HG02885 (cell line): ENCODE results near the gene DACT3.

Experiments used
- ATAC-seq: cut with Tn5 transposase; IDR thresholded peaks from one replicate; pipeline ENCODE4 v1.9.1; 2021; ENCODE audit warnings: mild to moderate bottlenecking; ENCODE audit not compliant: unreplicated experiment, poor library complexity

The DACT3 gene

DNA sequence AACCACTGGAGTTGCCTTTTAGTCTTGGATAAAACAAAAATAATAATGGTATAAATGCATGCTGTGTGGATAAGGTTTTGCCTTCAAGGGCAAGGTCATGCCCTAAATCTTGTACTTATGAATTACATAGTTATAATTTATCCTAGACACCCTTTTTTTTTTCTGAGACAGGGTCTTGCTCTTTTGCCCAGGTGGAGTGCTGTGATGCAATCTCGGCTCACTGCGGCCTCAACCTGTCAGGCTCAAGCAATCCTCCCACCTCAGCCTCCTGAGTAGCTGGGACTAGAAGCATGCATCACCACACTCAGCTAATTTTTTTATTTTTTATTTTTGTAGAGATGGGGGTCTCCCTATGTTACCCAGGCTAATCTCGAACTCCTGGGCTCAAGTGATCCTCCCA, 7.7 kb upstream of the DACT3 start:
- ATAC-seq = no peak

DNA sequence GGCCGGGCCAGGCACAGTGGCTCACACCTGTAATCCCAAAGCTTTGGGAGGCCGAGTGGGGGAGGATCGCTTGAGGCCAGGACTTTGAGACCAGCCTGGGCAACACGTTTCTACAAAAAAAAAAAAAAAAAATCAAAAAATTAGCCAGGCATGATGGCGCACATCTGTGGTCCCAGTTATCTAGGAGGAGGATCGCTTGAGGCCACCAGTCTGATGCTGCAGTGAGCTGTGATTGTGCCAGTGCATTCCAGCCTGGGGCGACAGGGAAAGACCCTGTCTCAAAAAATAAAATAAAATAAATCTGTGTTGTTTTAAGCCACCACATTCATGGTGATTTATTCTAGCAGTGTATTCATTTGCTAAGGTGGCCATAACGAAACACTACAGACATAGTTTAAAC, 4.1 kb upstream of the DACT3 start:
- no peak for ATAC-seq

DNA sequence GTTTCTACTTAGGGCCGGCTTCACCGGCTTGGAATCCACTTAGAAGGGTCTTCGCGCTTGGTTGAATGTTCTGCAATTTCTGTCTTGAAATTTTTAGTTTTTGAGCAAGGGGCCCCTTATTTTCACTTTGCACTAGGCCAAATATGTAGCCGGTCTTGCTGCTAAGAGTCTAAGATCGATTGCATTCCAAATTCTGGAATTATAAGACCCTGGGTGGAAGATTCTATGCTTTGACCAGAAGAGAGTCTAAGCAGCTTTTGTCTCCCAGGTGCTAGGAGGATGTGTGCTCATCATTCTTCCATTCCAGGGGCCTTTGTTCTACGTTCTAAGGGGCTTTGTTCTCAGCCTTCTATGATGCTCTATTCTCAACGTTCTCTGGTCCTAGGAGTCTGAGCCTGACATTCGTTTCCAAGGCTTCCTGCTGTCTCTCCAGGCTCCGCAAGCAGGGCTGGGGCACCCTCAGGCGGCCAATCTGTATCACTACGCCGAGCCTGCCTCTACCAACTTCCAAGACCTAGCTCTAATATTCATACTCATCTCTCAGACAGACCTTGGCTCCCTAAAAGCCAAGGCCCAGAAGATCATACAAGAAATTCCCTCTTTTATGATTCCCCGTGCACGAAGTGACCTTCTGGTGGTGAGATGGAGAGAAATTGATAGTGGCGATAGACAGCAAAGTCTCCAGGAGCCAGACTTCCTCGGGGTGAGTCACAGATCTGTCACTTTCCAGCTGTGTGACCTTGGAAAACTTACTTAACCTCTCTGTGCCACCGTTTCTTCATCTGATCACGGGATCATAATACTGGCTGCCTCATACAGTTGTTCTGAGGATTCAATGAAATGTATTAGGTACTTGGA, 982 bp upstream of the DACT3 start:
- no peak for ATAC-seq

DNA sequence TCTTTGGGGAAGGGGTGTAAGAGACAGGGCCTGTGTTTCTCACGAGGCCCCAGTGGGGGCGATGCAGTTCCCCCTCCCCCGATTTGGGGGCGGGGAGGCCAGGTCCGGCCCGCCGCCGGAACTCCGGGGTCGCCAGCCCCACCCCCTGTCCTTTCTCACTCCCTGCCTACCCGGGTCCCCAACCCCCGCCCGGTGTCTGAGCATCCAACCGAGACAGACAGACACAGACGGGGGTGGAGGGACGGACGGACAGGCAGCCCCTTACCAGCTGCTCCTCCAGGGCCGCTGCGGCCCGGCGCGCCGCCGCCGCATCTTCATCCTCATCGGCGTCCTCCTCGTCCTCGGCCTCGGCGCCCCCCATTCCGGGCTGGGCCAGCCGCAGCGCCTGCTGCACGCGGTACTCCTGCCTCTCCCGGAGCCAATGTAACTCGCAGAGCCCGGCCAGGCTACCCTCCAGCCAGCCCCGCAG, 397 bp downstream of the DACT3 start:
- ATAC-seq = no peak

DNA sequence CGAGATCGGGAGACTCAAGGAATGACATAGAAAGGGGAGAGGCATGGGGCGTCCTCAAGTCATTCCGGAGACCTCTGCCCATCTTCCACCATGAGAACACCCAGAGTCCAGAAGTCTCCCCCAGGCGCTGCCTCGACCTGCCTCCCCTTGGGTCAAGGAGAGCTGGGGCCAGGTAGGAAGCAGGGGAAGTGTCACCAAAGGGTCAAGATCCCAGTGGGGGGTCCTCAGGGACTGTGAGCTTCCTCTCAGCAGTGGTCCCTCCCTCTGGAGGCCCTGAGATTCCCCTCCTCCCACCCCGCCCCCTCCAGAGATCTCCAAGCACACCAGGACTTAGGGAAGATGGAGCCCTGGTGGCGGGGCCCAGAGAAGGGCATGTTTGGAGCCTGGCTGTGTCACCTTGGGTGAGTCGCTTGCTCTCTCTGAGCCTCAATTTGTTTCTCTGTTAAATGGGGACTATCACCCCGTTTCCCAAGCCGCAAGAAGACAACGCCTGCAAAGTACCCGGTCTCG, 919 bp downstream of the DACT3 start:
- ATAC-seq = no peak

DNA sequence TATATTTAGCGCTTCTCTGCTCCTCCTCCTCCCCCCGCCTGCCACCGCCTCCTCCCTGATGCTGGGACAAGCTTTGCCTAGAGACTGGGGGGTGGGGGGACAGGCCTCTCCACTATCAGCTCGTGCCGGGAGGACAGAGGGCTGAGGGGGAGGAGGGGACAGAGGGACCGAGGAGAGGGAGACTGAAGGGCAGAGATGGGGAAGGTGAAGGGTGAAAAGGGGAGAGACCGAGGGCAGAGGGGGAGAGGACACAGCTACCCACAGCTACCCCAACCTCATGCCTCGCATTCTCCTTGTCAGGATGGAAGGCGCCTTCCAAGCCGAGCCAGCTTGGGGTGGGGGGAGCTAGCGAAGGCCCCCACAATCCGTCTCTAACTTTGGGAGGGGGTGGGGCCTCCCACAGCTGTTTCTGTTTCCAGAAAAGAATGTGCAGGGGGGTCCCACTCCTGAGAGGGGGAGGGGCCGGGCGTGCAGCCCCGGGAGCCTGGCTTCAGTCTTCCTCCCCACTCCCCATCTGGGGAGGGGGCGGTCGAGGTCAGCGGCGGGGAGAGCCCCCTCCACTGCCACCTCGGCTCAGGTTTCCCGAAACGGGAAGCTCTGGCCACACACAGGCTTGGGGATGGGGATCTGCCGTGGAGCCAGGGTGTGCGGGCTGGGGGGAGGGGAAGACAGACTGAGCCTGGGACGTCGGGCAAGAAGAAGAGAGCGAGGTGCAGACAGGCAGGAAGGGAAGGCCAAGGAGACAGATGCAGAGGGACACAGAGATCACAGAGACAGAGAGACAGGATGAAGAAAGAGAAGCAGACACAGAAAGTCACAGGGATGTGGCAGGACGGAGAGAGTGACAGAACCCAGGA, 1.6 kb downstream of the DACT3 start:
- no peak for ATAC-seq

DNA sequence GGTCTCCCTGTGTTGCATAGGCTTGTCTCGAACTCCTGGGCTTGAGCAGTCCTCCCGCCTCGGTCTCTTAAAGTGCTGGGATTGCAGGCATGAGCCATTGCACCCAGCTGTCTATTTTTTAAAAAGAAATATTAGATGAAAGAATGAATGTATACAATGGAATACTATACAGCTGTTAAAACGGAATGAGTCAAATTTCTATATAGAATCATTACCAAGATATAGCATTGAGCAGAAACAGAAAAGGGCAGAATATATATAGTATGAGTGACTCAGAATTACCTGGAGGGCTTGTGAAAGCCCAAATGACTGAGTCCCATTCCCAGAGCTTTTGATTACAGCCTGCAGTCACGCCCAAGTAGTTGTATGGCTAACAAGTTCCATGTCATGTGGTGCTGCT, 4.4 kb downstream of the DACT3 start:
- no peak for ATAC-seq

DNA sequence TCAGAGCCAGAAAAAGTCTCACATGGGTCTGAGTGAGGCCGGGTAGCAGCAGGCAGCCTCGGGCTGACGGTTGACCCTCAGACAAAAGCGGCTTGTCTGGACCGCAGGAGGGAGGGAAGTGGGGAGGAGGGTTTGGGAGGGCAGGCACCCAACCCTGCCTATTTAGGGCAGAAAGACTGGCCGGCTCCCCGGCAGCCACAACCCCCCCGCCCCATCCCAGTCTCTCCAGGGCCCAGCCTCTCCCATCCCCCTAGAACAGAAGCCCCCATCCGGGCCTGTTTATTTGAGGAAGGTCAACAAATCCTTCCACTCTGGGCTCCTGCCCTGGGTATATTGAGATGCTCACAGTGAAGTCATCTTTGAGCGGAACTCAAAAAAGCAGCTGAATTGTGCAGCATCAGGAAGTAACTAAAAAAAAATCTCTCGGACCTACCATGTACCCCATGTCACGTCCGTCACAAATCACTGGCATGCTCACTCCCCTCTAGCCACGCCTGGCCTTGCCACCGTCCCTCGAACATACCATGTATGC, 6.3 kb downstream of the DACT3 start:
- no peak for ATAC-seq

DNA sequence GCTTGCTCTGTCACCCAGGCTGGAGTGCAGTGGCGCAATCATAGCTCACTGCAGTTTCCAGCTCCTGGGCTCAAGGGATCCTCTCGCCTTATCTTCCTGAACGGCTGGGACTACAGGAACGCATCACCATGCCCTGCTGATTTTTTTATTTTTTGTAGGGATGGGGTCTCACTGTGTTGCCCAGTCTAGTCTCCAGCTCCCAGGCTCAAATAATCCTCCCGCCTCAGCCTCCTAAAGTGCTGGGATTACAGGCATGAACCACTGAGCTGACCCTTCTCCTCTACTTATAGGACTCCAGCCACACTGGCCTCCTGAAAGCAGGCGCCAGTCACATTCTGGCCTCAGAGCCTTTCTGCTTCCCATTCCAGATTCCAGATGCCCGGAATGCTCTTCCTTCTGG, 10.5 kb downstream of the DACT3 start:
- ATAC-seq = no peak

DNA sequence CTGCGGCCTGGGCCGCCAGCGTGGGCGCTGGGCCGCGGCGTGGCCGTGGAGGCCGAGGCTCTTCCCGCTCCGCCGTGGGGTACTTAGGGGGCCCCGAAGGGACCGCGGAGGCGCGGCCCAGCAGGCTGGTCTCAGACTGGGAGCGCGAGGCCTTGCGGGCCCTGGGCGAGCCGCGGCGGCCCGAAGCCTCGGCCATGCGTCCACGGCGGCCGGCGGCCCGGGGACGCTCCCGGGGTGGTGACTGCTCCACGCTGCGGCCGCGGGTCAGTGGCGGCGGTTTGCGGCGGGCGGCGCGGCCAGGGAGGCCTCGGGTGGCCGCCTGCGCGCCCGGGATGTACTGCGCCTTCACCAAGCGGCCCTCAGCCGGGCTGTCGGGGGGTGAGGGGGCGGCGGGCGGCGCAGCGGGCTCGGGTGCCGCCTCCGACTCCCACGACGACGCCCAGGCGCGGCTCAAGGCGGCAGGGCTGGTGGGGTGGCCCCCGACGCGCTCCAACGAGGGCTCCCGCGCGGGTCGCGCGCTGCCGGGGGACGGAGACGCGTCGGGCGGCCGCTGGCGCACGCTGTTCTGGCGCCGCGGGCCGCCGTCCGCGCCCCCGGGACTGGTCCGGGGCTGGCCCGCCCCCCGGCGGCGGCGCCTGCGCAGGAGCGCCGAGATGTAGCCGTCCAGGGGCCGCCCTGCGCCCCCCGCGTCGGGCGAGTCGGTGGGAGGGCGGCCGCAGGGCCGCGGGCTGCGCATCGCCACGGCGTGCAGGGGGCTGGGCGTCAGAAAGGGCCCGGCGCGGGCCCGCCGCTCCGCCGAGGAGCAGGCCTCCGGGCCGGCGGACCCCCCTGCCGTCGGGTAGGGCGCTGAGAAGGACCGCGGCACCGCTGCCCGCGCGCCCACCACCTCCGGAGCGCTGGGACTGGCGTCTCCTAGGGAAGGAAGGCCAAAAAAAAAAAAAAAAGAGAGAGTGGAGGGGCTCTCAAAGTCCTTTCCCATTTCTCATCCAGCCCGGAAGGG, 11.7 kb downstream of the DACT3 start:
- ATAC-seq = no peak

DNA sequence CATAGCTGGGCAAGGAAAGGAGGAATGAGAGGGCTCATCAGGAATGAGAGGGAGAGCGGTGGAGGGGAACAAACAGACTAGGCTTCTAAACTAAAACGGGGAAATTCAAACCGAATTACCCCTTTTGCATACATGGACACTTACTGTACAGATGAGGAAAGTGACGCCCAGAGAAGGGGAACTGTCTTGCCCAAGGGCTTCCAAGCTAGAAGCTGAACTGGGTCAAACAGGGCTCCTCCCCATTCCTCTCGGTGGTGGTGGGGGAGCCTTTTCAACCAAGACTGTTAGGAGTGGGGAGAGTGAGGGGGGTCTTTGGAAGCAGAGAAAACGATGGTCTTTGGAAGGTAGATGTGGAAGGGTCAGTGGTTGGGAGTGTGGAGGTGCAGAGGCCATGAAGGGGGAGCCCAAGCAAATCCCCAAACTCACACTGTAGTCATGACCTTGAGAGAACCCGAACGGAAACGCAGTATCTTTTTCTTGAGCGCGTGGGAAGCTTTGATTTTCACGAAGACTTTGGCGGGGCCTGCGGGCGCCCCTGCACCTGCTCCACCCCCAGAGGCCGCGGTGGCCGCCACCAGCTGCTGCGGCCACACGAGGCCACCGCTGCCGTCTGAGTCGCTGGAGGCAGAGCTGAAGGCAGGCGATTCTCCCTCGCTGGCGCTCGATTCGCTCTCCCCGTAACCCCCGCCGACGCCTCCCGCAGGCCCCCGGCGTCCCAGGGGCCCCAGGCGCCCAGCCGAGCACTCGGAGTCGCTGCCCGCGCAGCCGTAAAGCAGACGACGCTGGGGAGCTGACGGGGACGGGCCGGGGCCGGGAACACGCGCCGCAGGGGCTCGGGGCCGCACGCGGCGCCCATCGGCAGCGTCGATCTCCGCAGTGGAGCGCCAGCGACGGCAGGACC, 12.7 kb downstream of the DACT3 start:
- ATAC-seq = no peak

DNA sequence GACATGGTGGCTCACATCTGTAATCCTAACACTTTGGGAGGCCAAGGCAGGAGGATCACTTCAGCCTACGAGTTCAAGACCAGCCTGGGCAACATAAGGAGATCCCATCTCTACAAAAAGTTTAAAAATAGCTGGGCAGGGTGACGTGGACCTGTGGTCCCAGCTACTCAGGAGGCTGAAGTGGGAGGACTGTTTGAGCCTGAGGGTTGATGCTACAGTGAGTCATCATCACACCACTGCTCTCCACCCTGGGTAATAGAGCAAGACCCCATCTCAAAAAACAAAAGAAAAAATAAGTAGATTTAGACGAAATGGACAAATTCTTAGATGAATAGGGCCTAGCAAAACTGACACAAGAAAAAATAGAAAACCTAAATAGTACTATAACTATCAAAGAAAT, 14.6 kb downstream of the DACT3 start:
- ATAC-seq = no peak

DNA sequence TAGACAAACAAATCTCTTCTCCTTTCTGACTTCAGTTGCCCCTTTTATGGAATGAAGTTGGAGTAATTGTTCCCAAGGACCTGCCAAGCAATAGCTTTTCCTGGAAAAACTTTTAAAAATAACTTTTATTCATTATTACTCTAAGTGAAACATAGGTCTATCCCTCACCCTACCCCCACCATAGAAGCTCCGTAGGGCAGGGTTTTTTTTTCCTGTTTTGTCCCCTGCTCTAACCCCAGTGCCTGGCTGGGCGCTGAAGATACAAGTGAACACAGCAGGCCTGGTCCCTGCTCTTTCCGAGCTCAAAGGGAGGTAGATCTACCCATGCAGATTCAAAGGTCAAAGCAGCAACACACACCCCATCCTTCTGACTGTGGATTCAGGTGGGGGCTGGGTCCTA, 16.3 kb downstream of the DACT3 start:
- ATAC-seq = no peak

DNA sequence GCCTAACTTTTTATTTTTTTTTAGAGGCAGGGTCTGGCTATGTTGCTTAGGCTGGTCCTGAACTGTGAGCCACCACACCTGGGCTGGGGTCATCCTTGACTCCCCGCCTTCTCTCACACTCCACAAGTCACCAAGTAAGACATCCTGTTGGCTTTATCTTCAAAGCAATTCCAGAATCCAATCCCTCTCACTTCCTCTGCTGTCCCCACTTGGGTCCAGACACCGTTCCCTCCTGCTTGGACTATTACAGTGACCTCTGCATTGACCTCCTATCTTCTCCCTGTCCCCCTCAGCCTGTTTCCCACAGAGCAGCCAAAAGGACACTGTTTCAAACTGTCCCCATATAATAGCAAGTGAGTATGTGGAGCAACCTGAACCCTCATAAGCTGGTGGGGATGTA, 20.3 kb downstream of the DACT3 start:
- ATAC-seq = no peak

DNA sequence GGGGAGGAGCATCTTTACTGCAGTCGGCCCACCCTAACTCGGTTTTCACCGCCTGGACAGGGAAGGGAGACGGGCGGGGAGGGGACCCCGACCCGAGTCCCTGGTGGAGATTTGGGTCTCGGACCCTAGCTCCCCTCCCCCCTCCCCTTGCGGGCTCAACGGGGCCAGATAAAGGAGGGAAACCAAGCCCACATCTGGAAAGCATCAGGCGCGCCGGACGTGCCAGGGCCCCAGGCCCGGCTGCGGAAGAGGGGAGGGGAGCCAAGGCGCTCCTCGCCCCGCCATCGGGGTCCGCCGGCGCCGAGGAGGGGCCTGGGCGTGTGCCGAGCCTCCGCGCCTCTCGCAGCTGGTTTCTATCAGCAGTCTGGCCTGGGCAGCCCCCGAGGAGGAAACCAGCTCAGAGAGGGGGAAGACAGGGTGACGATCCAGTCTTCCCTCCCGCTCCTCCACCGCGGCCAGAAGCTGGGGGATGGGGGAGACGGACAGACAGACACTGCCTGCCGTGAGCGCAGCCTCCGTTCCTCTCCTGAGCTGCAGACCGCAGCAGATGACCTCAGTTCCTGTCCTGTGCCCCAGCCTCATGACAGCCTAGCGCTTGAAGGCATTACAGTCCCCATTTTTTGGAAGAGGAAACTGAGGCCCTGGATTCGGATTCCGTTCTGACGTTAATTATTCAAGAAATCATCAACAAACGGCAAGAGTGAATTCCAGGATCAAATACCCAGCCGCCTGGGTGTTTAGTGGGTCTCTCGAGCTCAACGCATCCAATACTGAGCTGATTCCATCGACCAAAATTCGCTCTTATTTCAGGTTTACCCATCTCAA, 21.4 kb downstream of the DACT3 start:
- no peak for ATAC-seq

DNA sequence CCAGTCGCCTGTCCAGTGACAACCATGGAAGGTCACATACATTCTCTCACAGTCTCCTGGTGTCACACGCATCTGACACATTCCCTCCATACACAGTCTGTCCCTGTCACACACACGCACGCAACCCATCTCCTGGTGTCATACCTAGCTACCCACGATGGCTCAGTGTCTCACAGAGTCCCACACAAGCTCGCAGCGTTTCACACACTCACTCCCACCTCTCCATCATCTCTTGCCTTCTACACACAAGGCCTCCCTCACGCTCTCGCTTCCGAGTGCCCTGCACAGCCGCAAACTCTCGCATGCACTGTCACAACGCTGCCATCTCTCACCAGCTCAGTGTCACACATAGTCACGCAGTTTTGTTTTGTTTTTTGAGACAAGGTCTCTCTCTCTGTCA, 23.8 kb downstream of the DACT3 start:
- ATAC-seq = no peak

DNA sequence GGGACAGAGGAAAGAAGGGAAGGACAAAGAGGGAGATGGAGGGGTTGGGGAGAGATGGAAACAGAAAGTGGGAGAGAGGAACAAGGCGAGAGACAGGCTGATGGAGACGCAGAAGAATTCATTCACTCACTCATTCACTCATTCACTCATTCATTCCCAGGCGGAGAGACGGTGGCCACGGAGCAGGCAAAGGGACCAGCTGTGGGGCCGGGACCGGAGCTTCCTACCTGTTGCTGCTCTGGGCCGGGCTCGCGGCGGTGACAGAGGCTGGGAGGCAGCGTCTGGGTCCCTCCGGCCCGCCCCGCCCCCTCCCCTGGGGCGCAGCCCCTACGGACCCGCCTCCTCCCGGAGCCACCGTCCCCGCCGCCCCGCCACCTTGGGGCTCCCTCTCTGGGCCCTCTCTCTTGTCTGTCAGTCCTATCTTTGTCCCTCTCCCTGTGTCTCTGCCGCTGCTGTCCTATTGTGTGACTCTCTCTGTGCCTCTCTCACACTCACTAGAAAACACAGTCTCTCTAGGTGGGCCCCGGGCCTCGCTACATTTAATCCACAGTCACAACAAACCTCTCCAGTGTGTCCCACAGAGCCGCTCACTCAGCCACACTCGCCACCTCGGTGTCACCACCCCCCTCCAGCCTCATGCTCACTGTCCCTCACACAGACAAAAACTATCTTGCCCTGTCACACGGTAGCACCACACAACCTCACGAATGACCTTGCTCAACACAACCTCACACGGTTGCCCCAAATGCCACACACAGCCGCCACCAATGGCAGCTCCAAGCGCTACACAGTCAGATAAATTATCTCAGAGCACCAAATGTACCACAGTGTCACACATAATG, 24.8 kb downstream of the DACT3 start, which contains the start of gene GNG8:
Gene GNG8 (minus strand): TSS at position 283 of the 842 bp plus-strand sequence. CDS start 1,520 bp downstream, outside the sequence.
- no peak for ATAC-seq
